K562 (cell line): Measurements from ENCODE around the gene PKLR. TPM values are rescaled to one million over a fixed set of nuclear protein-coding genes. Genes with fewer than 3 reads are reported as not detected.

Experiments
- E2F4 ChIP-seq: sonication (generic); formaldehyde crosslinking; IDR thresholded peaks from 2 replicates; pipeline ENCODE4 v1.8.0; 2022; ENCODE audit warnings: mild to moderate bottlenecking, low read depth, missing genetic modification reagents
- GABPB1 ChIP-seq: sonication (generic); formaldehyde crosslinking; IDR thresholded peaks from 2 replicates; pipeline ENCODE4 v1.8.0; 2022; ENCODE audit warnings: mild to moderate bottlenecking, missing genetic modification reagents
- MAZ ChIP-seq, 2 experiments: fragments of 450-650 bp in 1 of 2; sonication (generic) in 1 of 2; formaldehyde crosslinking; IDR thresholded peaks in 1 of 2; conservative IDR thresholded peaks in 1 of 2; 2 replicates each; pipeline versions ENCODE4 v1.4.0 to v1.5.0; 2020; ENCODE audit warnings: mild to moderate bottlenecking in 1 of 2, missing genetic modification reagents in 1 of 2
- PHF8 ChIP-seq: fragments of 200-600 bp; sonication (generic); IDR thresholded peaks from 2 replicates; pipeline ENCODE4 v1.6.1; 2012; ENCODE audit warnings: mixed run types, mild to moderate bottlenecking, inconsistent platforms, low read length, moderate library complexity, borderline replicate concordance
- RREB1 ChIP-seq: fragments of 250-450 bp; sonication (Bioruptor Pico); IDR thresholded peaks from 2 replicates; pipeline ENCODE4 v1.4.0; 2020
- SRSF3 ChIP-seq: fragments of 200-400 bp; formaldehyde crosslinking; IDR thresholded peaks from 2 replicates; pipeline ENCODE4 v1.6.1; 2016; ENCODE audit warnings: mild to moderate bottlenecking, low read length, moderate library complexity; ENCODE audit not compliant: insufficient read depth
- TAF9B ChIP-seq: fragments of 450-650 bp; IDR thresholded peaks from 2 replicates; pipeline ENCODE4 v1.6.1; 2018; ENCODE audit warnings: mild to moderate bottlenecking; ENCODE audit not compliant: partially characterized antibody
- TBP ChIP-seq: optimal IDR thresholded peaks from 2 replicates; pipeline ENCODE3; 2011; ENCODE audit warnings: low read depth, low read length, improper control_type of control experiment
- ZNF561 ChIP-seq: fragments of 450-650 bp; formaldehyde crosslinking; conservative IDR thresholded peaks from 2 replicates; pipeline ENCODE4 v1.4.0; 2020; ENCODE audit warnings: mild to moderate bottlenecking, moderate library complexity
- ZNF766 ChIP-seq: fragments of 200-800 bp; sonication (Bioruptor generic); conservative IDR thresholded peaks from 2 replicates; pipeline ENCODE4 v1.6.1; 2016; ENCODE audit warnings: missing genetic modification characterization, missing compliant biosample characterization
- ZNF77 ChIP-seq: fragments of 250-450 bp; sonication (Bioruptor Pico); IDR thresholded peaks from 2 replicates; pipeline ENCODE4 v1.5.0; 2020
- polyA plus RNA-seq, 8 experiments: library from polyadenylated mRNA; depleted of rRNA in 4 of 8; stranded (reverse) in 5 of 8; unstranded in 3 of 8; fragments of >200 nt; fragmentation: Nextera tagmentation in 2 of 8; fragmentation: Illumina TruSeq in 1 of 8; extraction: Ambion mirVana in 2 of 8; extraction: Trizol in 1 of 8; gene quantifications; 2 replicates each; pipeline versions ENCODE4 v1.2.1 to v1.2.3, GENCODE V29; 2011 to 2014; ENCODE audit warnings: inconsistent platforms in 1 of 8, missing spikeins in 1 of 8
- total RNA-seq, 7 experiments: library from RNA; depleted of rRNA in 6 of 7; stranded (reverse); fragments of >200 nt in 6 of 7; fragmentation: Illumina TruSeq in 2 of 7; extraction: Trizol in 2 of 7; gene quantifications; 2 replicates each; pipeline versions ENCODE4 v1.2.1 to v1.2.3, GENCODE V29; 2011 to 2021; ENCODE audit warnings: low replicate concordance in 1 of 7
- TF ChIP-seq, protein P1 (sequence below): fragments of 450-650 bp; IDR thresholded peaks from 2 replicates; pipeline ENCODE4 v1.6.1; 2018; ENCODE audit not compliant: partially characterized antibody
- TF ChIP-seq, protein P2 (sequence below): sonication (generic); formaldehyde crosslinking; IDR thresholded peaks from 2 replicates; pipeline ENCODE4 v1.8.0; 2022; ENCODE audit warnings: mild to moderate bottlenecking, missing genetic modification reagents, borderline replicate concordance

The PKLR gene
- total and polyA plus RNA-seq, 9 of the 15 experiments (the other 6 are each of a cell fraction or from before 2014, with no cell fraction given): 10.7 to 78.4 (median 38.2) TPM

DNA sequence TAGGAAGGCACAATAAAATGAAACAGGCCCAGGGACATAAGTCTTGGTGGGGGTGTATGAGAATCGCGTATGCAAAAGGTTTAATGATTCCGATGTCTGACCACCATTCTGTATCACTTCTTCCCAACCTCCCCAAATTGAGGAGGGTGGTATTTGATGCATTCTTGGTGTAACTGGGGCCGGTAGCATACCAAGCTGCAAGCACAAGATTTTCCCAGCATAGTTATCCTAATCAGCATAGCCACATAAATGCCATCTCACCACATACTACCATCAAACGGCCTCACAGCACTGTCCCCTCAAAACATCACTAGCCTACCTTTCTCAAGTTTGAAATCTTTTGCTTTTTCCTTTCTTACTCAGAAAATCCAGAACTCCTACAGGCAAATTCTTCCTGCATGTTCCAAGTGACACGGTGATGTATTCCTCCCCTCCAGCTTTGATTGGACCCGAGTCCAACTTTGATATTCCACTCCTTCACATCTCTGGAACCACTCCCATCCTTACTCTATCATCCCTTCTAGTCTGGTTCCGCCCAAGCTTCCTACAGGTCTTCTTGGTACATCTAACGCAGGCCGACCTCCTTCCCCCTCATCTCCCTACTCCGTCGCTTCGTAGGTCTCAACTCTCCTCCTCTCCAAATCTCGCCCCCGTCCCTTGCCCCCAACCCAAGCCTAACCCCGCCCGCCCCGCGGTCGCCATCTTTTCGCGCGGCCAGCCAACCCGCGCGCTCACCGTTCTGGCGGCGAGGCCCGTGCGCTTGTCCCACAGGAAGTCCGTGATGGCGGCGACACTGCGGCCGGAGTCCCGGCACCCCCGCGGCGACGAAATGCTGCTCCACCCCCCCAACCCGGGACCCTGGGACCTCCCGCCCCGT is 28.5 kb downstream of the PKLR start (continued):
- TF ChIP-seq, protein P1, sequence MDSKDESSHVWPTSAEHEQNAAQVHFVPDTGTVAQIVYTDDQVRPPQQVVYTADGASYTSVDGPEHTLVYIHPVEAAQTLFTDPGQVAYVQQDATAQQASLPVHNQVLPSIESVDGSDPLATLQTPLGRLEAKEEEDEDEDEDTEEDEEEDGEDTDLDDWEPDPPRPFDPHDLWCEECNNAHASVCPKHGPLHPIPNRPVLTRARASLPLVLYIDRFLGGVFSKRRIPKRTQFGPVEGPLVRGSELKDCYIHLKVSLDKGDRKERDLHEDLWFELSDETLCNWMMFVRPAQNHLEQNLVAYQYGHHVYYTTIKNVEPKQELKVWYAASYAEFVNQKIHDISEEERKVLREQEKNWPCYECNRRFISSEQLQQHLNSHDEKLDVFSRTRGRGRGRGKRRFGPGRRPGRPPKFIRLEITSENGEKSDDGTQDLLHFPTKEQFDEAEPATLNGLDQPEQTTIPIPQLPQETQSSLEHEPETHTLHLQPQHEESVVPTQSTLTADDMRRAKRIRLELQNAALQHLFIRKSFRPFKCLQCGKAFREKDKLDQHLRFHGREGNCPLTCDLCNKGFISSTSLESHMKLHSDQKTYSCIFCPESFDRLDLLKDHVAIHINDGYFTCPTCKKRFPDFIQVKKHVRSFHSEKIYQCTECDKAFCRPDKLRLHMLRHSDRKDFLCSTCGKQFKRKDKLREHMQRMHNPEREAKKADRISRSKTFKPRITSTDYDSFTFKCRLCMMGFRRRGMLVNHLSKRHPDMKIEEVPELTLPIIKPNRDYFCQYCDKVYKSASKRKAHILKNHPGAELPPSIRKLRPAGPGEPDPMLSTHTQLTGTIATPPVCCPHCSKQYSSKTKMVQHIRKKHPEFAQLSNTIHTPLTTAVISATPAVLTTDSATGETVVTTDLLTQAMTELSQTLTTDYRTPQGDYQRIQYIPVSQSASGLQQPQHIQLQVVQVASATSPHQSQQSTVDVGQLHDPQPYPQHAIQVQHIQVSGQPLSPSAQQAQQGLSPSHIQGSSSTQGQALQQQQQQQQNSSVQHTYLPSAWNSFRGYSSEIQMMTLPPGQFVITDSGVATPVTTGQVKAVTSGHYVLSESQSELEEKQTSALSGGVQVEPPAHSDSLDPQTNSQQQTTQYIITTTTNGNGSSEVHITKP: no peak
- no peak for TF ChIP-seq ZNF77 (CRISPR knock-in tag)
- 0 out of 2 replicates have a peak, but pooled peaks have one; percentile 51 for TF ChIP-seq PHF8
- no peak for TF ChIP-seq ZNF561 (CRISPR knock-in tag)
- no peak for TF ChIP-seq E2F4 (CRISPR knock-in tag)
- TF ChIP-seq RREB1: no peak
- TF ChIP-seq, protein P2, sequence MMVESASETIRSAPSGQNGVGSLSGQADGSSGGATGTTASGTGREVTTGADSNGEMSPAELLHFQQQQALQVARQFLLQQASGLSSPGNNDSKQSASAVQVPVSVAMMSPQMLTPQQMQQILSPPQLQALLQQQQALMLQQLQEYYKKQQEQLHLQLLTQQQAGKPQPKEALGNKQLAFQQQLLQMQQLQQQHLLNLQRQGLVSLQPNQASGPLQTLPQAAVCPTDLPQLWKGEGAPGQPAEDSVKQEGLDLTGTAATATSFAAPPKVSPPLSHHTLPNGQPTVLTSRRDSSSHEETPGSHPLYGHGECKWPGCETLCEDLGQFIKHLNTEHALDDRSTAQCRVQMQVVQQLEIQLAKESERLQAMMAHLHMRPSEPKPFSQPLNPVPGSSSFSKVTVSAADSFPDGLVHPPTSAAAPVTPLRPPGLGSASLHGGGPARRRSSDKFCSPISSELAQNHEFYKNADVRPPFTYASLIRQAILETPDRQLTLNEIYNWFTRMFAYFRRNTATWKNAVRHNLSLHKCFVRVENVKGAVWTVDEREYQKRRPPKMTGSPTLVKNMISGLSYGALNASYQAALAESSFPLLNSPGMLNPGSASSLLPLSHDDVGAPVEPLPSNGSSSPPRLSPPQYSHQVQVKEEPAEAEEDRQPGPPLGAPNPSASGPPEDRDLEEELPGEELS (CRISPR knock-in tag): 0 out of 2 replicates have a peak, but pooled peaks have one; percentile 13
- TF ChIP-seq SRSF3: no peak
- TF ChIP-seq TAF9B: no peak
- TF ChIP-seq TBP: peak; percentile 3
- TF ChIP-seq MAZ (CRISPR knock-in tag; conservative IDR thresholded peaks at IDR 0.05 in 1 of 2, IDR thresholded peaks at IDR 0.05 in 1 of 2): no peak; a peak in 1 of 4 replicates
- no peak for TF ChIP-seq ZNF766 (CRISPR knock-in tag)
- peak; percentile 74 for TF ChIP-seq GABPB1
